Heart left ventricle (tissue), 13 donors: ENCODE data around the gene PRCC.
A peak's percentile ranks its signal among the peaks of the same experiment; 100 is the strongest.

Source experiments
- POLR2A ChIP-seq, 2 donors: fragments of 450-650 bp; IDR thresholded peaks; one replicate each; pipeline ENCODE4 v1.6.1; 2017; ENCODE audit warnings: antibody characterized with exemption in 2 of 2, mild to moderate bottlenecking in 2 of 2, moderate library complexity in 2 of 2
- TF ChIP-seq, protein P1 (sequence below), 12 donors: fragments of 200-600 bp; sonication (generic) in 4 of 12; IDR thresholded peaks; one replicate each; pipeline versions ENCODE4 v1.5.0 to v1.8.0; 2018 to 2022; ENCODE audit warnings: antibody characterized with exemption in 12 of 12, mild to moderate bottlenecking in 5 of 12
- donor health status: ischemic (EF 13 %, LVEDD 7.1; RV severe dilation, severe dysfunction).
- donor health status: DM: no; HTN: yes; CAD: no.
- donor health status: DM: no; HTN: no; CAD: no.
- donor health status: ischemic (EF 25% LVEDD 6.9; RV normal size, moderate dysfunction).
- donor health status: ischemic (EF 25% LVEDD 5.7; RV mildly dilated, moderate dysfunction).
- donor health status: ischemic (EF 35%, LVEDD 5.7; RV mildly dilated, moderate dysfunction).
- donor health status: nonischemic (EF 11% LVEDD 7.7; RV severe dilation, severe dysfunction).
- donor health status: DM: yes; HTN: yes; CAD: no.
- donor health status: PGD.
- donor health status: ischemic (EF 29% LVEDD 5.4; RV normal size, mild dysfunction).
- donor health status: nonischemic (EF 23%, LVEDD 6.1; RV moderate dilation, normal function).

DNA sequence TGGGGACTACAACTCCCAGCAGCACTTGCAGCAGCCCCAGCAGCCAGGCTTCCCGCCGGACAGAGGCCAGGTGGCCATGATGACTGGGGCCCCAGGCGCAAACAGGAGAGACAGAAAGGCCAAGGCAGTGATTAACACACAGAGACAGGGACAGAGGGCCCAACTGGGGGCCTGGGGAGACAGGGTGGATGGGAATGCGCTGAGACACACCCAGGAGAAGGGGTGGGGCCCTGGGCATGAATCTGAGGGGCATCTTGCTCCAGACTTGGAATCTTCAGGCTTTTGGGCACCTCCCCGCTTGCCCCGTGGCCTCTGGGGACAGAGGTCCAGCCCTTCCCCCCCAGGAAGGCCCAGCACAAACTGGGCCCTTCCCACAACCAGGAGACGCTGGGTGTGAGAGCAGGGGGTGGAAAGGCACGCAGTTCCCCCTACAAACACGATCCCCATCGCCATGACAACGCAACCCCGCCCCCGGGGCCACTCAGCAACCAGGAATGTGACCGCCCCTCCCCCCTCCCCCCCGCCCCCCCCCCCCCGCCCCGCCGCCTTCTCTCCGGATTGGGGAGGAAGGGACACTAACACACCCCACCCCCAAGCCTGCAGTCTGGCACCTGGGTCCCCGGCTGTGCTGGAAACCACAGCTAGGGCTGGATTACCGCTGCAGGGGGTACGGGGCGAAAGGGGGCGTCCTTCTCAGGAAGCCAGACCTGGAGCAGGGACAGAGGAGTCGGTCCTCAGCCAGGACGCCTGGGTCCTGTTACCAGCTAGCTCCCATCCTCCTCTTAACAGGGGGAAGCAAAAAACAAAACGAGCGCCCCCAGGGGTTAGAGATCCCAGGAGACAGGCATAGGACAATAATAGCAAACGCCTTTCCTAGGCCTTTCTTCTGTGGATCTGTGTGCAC is 20.4 kb upstream of the PRCC start:
- TF ChIP-seq, protein P1, sequence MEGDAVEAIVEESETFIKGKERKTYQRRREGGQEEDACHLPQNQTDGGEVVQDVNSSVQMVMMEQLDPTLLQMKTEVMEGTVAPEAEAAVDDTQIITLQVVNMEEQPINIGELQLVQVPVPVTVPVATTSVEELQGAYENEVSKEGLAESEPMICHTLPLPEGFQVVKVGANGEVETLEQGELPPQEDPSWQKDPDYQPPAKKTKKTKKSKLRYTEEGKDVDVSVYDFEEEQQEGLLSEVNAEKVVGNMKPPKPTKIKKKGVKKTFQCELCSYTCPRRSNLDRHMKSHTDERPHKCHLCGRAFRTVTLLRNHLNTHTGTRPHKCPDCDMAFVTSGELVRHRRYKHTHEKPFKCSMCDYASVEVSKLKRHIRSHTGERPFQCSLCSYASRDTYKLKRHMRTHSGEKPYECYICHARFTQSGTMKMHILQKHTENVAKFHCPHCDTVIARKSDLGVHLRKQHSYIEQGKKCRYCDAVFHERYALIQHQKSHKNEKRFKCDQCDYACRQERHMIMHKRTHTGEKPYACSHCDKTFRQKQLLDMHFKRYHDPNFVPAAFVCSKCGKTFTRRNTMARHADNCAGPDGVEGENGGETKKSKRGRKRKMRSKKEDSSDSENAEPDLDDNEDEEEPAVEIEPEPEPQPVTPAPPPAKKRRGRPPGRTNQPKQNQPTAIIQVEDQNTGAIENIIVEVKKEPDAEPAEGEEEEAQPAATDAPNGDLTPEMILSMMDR (IDR thresholded peaks at IDR 0.05): peak in 5 of 12 donors; percentile 14 to 27 (median 18)
- TF ChIP-seq POLR2A (IDR thresholded peaks at IDR 0.05): peak in 1 of 2 donors; percentile 60
